Liver (tissue), 9 donors: ENCODE results near the gene BRD4. TPM values are rescaled to one million over a fixed set of nuclear protein-coding genes. Genes with fewer than 3 reads are reported as not detected.

Experiments used
- DNase-seq: peaks from one replicate; pipeline ENCODE4 v3.0.0-alpha.2; 2017; ENCODE audit warnings: low spot score
- H3K27ac ChIP-seq, 2 donors: one replicate each; pipeline ENCODE4 v1.7.0; 2013; ENCODE audit warnings: inconsistent platforms in 2 of 2, low read length in 2 of 2, control low read depth in 1 of 2, low read depth in 1 of 2, mild to moderate bottlenecking in 1 of 2
- H3K27me3 ChIP-seq, 4 donors: one replicate each; pipeline versions ENCODE4 v1.6.1 to v1.7.0; 2013; ENCODE audit warnings: low read length in 3 of 4, inconsistent platforms in 1 of 4, mild to moderate bottlenecking in 1 of 4, moderate library complexity in 1 of 4; ENCODE audit not compliant: control insufficient read depth in 4 of 4, insufficient read depth in 4 of 4
- H3K36me3 ChIP-seq, 4 donors: one replicate each; pipeline versions ENCODE4 v1.6.1 to v1.7.0; 2013; ENCODE audit warnings: low read length in 3 of 4, mild to moderate bottlenecking in 3 of 4, low read depth in 1 of 4, moderate library complexity in 1 of 4; ENCODE audit not compliant: control insufficient read depth in 4 of 4, insufficient read depth in 3 of 4
- H3K4me1 ChIP-seq, 4 donors: one replicate each; pipeline versions ENCODE4 v1.6.1 to v1.7.0; 2013; ENCODE audit warnings: low read length in 3 of 4, mild to moderate bottlenecking in 3 of 4, moderate library complexity in 1 of 4; ENCODE audit not compliant: control insufficient read depth in 4 of 4, insufficient read depth in 4 of 4
- H3K4me3 ChIP-seq, 3 donors: one replicate each; pipeline versions ENCODE4 v1.6.1 to v1.7.0; 2013; ENCODE audit warnings: low read length in 3 of 3, control low read depth in 1 of 3, low read depth in 1 of 3, mild to moderate bottlenecking in 1 of 3
- H3K9ac ChIP-seq, 2 donors: one replicate each; pipeline ENCODE4 v1.7.0; 2013; ENCODE audit warnings: low read length in 2 of 2, mild to moderate bottlenecking in 2 of 2, moderate library complexity in 2 of 2, control low read depth in 1 of 2, low read depth in 1 of 2
- H3K9me3 ChIP-seq, 4 donors: one replicate each; pipeline versions ENCODE4 v1.6.1 to v1.7.0; 2013; ENCODE audit warnings: low read length in 3 of 4; ENCODE audit not compliant: control insufficient read depth in 4 of 4
- ATF3 ChIP-seq: IDR thresholded peaks from 2 replicates; pipeline ENCODE4 v1.6.1; 2016; ENCODE audit warnings: antibody characterized with exemption
- EGR1 ChIP-seq, 2 donors: IDR thresholded peaks; 2 replicates each; pipeline ENCODE4 v1.6.1; 2016 to 2018; ENCODE audit warnings: antibody characterized with exemption in 2 of 2, low read depth in 2 of 2
- FOXA1 ChIP-seq: IDR thresholded peaks from 2 replicates; pipeline ENCODE4 v1.6.1; 2016; ENCODE audit warnings: antibody characterized with exemption
- FOXA2 ChIP-seq: IDR thresholded peaks from 2 replicates; pipeline ENCODE4 v1.6.1; 2016; ENCODE audit warnings: antibody characterized with exemption
- GABPA ChIP-seq, 2 donors: IDR thresholded peaks in 1 of 2; conservative IDR thresholded peaks in 1 of 2; 2 replicates each; pipeline ENCODE4 v1.6.1; 2016; ENCODE audit warnings: antibody characterized with exemption in 2 of 2, mild to moderate bottlenecking in 1 of 2, moderate library complexity in 1 of 2
- HNF4A ChIP-seq, 2 donors: conservative IDR thresholded peaks; 2 replicates each; pipeline ENCODE4 v1.6.1; 2016; ENCODE audit warnings: antibody characterized with exemption in 2 of 2, mild to moderate bottlenecking in 2 of 2
- HNF4G ChIP-seq: IDR thresholded peaks from 2 replicates; pipeline ENCODE4 v1.6.1; 2016; ENCODE audit warnings: antibody characterized with exemption
- JUND ChIP-seq, 2 donors: IDR thresholded peaks; 2 replicates each; pipeline ENCODE4 v1.6.1; 2016; ENCODE audit warnings: antibody characterized with exemption in 2 of 2
- NR2F2 ChIP-seq: IDR thresholded peaks from 2 replicates; pipeline ENCODE4 v1.6.1; 2016; ENCODE audit warnings: antibody characterized with exemption
- RAD21 ChIP-seq, 2 donors: IDR thresholded peaks; 2 replicates each; pipeline ENCODE4 v1.6.1; 2016; ENCODE audit warnings: antibody characterized with exemption in 2 of 2, mild to moderate bottlenecking in 2 of 2
- RXRA ChIP-seq, 2 donors: IDR thresholded peaks; 2 replicates each; pipeline ENCODE4 v1.6.1; 2017 to 2018; ENCODE audit warnings: antibody characterized with exemption in 2 of 2, mild to moderate bottlenecking in 1 of 2
- SP1 ChIP-seq: IDR thresholded peaks from 2 replicates; pipeline ENCODE4 v1.6.1; 2018; ENCODE audit warnings: antibody characterized with exemption, mild to moderate bottlenecking
- TAF1 ChIP-seq: conservative IDR thresholded peaks from 2 replicates; pipeline ENCODE4 v1.6.1; 2016; ENCODE audit warnings: antibody characterized with exemption, mild to moderate bottlenecking
- YY1 ChIP-seq: IDR thresholded peaks from 2 replicates; pipeline ENCODE4 v1.6.1; 2016; ENCODE audit warnings: antibody characterized with exemption, mild to moderate bottlenecking
- WGBS: extraction: QIAGEN DNeasy Blood & Tissue Kit; methylation state at CpG from one replicate; pipeline ENCODE4 v1.1.7; 2013; 5-methylcytosine and 5-hydroxymethylcytosine counted together
- polyA plus RNA-seq, 2 donors: library from polyadenylated mRNA; stranded (reverse) in 1 of 2; unstranded in 1 of 2; fragments of 200-250 nt in 1 of 2; fragments of >200 nt in 1 of 2; fragmentation: Nextera tagmentation in 1 of 2; extraction: Ambion mirVana in 1 of 2; gene quantifications; one replicate each; pipeline versions ENCODE4 v1.2.1 to v1.2.3, GENCODE V29; 2013 to 2015
- total RNA-seq, 2 donors: library from RNA; depleted of rRNA; stranded (reverse); fragments of >200 nt; gene quantifications; one replicate each; pipeline ENCODE4 v1.2.3, GENCODE V29; 2014
- TF ChIP-seq, protein P1 (sequence below): IDR thresholded peaks from 2 replicates; pipeline ENCODE4 v1.6.1; 2016; ENCODE audit warnings: antibody characterized with exemption
- TF ChIP-seq, protein P2 (sequence below): IDR thresholded peaks from 2 replicates; pipeline ENCODE4 v1.6.1; 2016; ENCODE audit warnings: antibody characterized with exemption, mild to moderate bottlenecking
- TF ChIP-seq, protein P3 (sequence below): fragments of 150-350 bp; IDR thresholded peaks from 2 replicates; pipeline ENCODE4 v1.5.1; 2017; ENCODE audit warnings: improper control_type of control experiment, low read depth, low read length; ENCODE audit not compliant: missing input control
- TF ChIP-seq, protein P4 (sequence below): IDR thresholded peaks from 2 replicates; pipeline ENCODE4 v1.6.1; 2016; ENCODE audit warnings: antibody characterized with exemption
- donor health status: healthy.
- donor health status: healthy.
- donor health status: healthy.
- donor health status: healthy.
- donor health status: healthy.

Gene BRD4
- total and polyA plus RNA-seq, 4 donors: 13.6 to 25.8 (median 20.5) TPM

DNA sequence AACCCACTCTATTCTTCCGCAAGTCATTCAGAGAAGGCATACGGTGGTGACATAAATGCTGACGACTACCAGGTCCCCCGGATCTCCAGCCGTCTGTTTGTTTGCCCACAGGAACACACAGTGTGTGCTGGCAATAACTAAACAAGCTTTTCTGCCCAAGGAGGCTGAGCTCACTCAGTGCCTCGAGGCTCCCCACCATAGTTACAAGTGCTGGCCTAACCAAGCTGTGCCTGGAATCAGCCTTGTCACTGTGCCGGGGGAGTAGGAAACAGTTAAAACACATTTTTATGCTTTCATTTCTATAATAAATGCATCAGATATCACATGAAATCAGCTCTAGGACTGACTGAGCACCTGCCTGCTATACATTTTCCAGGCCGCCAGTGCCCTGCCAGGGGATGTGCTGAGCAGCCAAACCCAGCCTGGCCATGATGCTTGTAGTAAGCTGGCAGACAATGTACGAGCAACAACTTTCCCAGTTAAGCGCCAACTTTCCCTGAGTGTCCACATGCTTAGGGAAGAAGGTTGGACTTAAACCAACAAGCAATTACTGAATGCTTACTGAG is 28.1 kb downstream of the BRD4 start:
- Histone ChIP-seq H3K9me3 (no peaks in the 10 kb centered on the region), H3K36me3 (no peaks in the 10 kb centered on the region), H3K4me1 (peaks cover 27 to 62% (median 45%) of the 10 kb centered on the region in 4 donors), H3K4me3 (no peak overlapping the region), H3K27ac (peak overlapping the region in 1 of 2 donors; percentile 17), H3K27me3 (no peaks in the 10 kb centered on the region), H3K9ac (no peak overlapping the region)
- WGBS: 60% methylated on average over 10 of the region's 10 CpGs
- DNase-seq: no peak
- TF ChIP-seq SP1: no peak
- no peak for TF ChIP-seq FOXA1
- no peak for TF ChIP-seq RAD21 (IDR thresholded peaks at IDR 0.05)
- TF ChIP-seq FOXA2: no peak
- TF ChIP-seq, protein P1, sequence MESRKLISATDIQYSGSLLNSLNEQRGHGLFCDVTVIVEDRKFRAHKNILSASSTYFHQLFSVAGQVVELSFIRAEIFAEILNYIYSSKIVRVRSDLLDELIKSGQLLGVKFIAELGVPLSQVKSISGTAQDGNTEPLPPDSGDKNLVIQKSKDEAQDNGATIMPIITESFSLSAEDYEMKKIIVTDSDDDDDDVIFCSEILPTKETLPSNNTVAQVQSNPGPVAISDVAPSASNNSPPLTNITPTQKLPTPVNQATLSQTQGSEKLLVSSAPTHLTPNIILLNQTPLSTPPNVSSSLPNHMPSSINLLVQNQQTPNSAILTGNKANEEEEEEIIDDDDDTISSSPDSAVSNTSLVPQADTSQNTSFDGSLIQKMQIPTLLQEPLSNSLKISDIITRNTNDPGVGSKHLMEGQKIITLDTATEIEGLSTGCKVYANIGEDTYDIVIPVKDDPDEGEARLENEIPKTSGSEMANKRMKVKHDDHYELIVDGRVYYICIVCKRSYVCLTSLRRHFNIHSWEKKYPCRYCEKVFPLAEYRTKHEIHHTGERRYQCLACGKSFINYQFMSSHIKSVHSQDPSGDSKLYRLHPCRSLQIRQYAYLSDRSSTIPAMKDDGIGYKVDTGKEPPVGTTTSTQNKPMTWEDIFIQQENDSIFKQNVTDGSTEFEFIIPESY: no peak
- no peak for TF ChIP-seq HNF4G
- no peak for TF ChIP-seq YY1
- TF ChIP-seq ATF3: no peak
- no peak for TF ChIP-seq JUND (IDR thresholded peaks at IDR 0.05)
- no peak for TF ChIP-seq HNF4A (conservative IDR thresholded peaks at IDR 0.05)
- no peak for TF ChIP-seq NR2F2
- TF ChIP-seq RXRA (IDR thresholded peaks at IDR 0.05): no peak
- TF ChIP-seq, protein P2, sequence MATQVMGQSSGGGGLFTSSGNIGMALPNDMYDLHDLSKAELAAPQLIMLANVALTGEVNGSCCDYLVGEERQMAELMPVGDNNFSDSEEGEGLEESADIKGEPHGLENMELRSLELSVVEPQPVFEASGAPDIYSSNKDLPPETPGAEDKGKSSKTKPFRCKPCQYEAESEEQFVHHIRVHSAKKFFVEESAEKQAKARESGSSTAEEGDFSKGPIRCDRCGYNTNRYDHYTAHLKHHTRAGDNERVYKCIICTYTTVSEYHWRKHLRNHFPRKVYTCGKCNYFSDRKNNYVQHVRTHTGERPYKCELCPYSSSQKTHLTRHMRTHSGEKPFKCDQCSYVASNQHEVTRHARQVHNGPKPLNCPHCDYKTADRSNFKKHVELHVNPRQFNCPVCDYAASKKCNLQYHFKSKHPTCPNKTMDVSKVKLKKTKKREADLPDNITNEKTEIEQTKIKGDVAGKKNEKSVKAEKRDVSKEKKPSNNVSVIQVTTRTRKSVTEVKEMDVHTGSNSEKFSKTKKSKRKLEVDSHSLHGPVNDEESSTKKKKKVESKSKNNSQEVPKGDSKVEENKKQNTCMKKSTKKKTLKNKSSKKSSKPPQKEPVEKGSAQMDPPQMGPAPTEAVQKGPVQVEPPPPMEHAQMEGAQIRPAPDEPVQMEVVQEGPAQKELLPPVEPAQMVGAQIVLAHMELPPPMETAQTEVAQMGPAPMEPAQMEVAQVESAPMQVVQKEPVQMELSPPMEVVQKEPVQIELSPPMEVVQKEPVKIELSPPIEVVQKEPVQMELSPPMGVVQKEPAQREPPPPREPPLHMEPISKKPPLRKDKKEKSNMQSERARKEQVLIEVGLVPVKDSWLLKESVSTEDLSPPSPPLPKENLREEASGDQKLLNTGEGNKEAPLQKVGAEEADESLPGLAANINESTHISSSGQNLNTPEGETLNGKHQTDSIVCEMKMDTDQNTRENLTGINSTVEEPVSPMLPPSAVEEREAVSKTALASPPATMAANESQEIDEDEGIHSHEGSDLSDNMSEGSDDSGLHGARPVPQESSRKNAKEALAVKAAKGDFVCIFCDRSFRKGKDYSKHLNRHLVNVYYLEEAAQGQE: no peak
- TF ChIP-seq, protein P3, sequence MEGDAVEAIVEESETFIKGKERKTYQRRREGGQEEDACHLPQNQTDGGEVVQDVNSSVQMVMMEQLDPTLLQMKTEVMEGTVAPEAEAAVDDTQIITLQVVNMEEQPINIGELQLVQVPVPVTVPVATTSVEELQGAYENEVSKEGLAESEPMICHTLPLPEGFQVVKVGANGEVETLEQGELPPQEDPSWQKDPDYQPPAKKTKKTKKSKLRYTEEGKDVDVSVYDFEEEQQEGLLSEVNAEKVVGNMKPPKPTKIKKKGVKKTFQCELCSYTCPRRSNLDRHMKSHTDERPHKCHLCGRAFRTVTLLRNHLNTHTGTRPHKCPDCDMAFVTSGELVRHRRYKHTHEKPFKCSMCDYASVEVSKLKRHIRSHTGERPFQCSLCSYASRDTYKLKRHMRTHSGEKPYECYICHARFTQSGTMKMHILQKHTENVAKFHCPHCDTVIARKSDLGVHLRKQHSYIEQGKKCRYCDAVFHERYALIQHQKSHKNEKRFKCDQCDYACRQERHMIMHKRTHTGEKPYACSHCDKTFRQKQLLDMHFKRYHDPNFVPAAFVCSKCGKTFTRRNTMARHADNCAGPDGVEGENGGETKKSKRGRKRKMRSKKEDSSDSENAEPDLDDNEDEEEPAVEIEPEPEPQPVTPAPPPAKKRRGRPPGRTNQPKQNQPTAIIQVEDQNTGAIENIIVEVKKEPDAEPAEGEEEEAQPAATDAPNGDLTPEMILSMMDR: no peak
- no peak for TF ChIP-seq GABPA (IDR thresholded peaks at IDR 0.05 in 1 of 2, conservative IDR thresholded peaks at IDR 0.05 in 1 of 2)
- TF ChIP-seq EGR1 (IDR thresholded peaks at IDR 0.05; ENCODE audit: low read depth in 2 of 2): no peak
- TF ChIP-seq, protein P4, sequence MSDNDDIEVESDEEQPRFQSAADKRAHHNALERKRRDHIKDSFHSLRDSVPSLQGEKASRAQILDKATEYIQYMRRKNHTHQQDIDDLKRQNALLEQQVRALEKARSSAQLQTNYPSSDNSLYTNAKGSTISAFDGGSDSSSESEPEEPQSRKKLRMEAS: no peak
- no peak for TF ChIP-seq TAF1
